Transverse colon (tissue), 4 donors: ENCODE results near the gene GALNT6.

ENCODE experiments used
- CTCF ChIP-seq, 5 experiments: fragments of 200-600 bp in 3 of 5; fragments of 450-650 bp in 2 of 5; sonication (generic) in 3 of 5; IDR thresholded peaks; 1 replicate in 2 of 5; 2 replicates in 3 of 5; pipeline ENCODE4 v1.5.1; 2016 to 2017; ENCODE audit warnings: antibody characterized with exemption in 5 of 5, inconsistent platforms in 3 of 5, mild to moderate bottlenecking in 2 of 5, moderate library complexity in 1 of 5
- POLR2A ChIP-seq: fragments of 450-650 bp; IDR thresholded peaks from one replicate; pipeline ENCODE4 v1.6.1; 2016; ENCODE audit warnings: antibody characterized with exemption, mild to moderate bottlenecking, moderate library complexity
- POLR2AphosphoS5 ChIP-seq, 3 donors: sonication (generic); formaldehyde crosslinking; IDR thresholded peaks; one replicate each; pipeline ENCODE4 v1.6.1; 2016; ENCODE audit warnings: antibody characterized with exemption in 3 of 3

GRCh38 chr12:51320311-51320694 lies 70.9 kb downstream of the GALNT6 start:
- TF ChIP-seq CTCF (IDR thresholded peaks at IDR 0.05) (no peak), POLR2A (no peak), POLR2AphosphoS5 (IDR thresholded peaks at IDR 0.05) (no peak)
